IPS-20b (cell line): ENCODE measurements around the gene SAPCD2.

Source experiments
- H3K27ac ChIP-seq: one replicate; pipeline ENCODE4 v1.5.1; 2013; ENCODE audit warnings: low read length
- H3K27me3 ChIP-seq: 2 replicates; pipeline ENCODE4 v1.6.1; 2013; ENCODE audit warnings: mild to moderate bottlenecking, low read length, inconsistent platforms; ENCODE audit not compliant: insufficient read depth
- H3K36me3 ChIP-seq: 2 replicates; pipeline ENCODE4 v1.6.1; 2013; ENCODE audit warnings: low read depth, mild to moderate bottlenecking, inconsistent platforms, low read length, moderate library complexity; ENCODE audit not compliant: insufficient read depth
- H3K4me1 ChIP-seq: 2 replicates; pipeline ENCODE4 v1.6.1; 2013; ENCODE audit warnings: mild to moderate bottlenecking, control low read depth, inconsistent platforms, low read length, moderate library complexity; ENCODE audit not compliant: insufficient read depth
- H3K4me3 ChIP-seq: 2 replicates; pipeline ENCODE4 v1.5.1; 2013; ENCODE audit warnings: mild to moderate bottlenecking, low read length, inconsistent platforms
- H3K9ac ChIP-seq: 2 replicates; pipeline ENCODE4 v1.6.1; 2013; ENCODE audit warnings: low read depth, mild to moderate bottlenecking, inconsistent platforms, low read length, moderate library complexity
- H3K9me3 ChIP-seq: 2 replicates; pipeline ENCODE4 v1.6.1; 2013; ENCODE audit warnings: mild to moderate bottlenecking, low read depth, low read length, inconsistent platforms; ENCODE audit not compliant: insufficient read depth

Gene SAPCD2

DNA sequence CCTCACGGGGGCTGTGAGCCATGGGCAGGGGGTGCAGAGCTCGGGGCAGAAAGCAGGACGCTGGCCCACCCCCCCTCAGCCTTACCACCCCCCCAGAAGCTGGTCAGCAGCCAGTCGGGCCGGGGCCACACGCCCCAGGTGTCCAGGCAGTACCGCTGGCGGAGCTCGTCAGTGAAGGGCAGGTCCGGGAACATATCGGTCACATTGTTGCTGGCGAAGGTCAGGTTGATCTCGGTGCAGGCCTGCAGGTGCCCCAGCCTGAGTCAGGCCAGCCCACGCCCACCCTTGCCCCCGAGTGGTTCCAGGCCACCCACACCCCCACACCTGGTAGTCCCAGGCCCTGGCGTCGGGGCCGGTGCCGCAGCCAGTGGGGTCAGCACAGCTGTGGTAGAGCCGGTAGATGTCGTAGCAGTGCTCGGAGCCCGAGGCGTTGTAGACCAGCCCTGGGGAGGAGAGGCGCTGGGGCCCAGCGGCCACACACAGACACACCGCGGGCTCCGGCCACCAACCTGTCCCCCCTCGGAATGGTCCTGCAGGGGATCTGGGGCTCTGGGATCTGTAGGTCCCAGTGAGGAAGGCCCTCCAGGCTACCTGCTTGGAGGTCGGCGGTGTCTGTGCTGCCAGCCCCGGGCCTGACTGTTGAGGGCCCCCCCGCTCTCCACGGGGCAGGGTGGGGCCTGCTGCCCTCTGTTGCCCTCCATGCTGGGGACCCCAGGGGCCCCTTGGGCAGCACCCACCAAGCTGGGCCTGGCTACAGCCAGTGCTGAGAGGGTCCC, 41.6 kb upstream of the SAPCD2 start:
- peaks cover 42% of the 10 kb centered on the region for H3K27me3 ChIP-seq
- H3K9me3 ChIP-seq, result no peaks in the 10 kb centered on the region
- no peak overlapping the region for H3K4me3 ChIP-seq
- H3K27ac ChIP-seq, result no peak overlapping the region
- H3K4me1 ChIP-seq, result no peaks in the 10 kb centered on the region
- 0 out of 2 replicates have a peak, but pooled peaks cover 3% of the 10 kb centered on the region for H3K36me3 ChIP-seq
- H3K9ac ChIP-seq, result no peak overlapping the region

DNA sequence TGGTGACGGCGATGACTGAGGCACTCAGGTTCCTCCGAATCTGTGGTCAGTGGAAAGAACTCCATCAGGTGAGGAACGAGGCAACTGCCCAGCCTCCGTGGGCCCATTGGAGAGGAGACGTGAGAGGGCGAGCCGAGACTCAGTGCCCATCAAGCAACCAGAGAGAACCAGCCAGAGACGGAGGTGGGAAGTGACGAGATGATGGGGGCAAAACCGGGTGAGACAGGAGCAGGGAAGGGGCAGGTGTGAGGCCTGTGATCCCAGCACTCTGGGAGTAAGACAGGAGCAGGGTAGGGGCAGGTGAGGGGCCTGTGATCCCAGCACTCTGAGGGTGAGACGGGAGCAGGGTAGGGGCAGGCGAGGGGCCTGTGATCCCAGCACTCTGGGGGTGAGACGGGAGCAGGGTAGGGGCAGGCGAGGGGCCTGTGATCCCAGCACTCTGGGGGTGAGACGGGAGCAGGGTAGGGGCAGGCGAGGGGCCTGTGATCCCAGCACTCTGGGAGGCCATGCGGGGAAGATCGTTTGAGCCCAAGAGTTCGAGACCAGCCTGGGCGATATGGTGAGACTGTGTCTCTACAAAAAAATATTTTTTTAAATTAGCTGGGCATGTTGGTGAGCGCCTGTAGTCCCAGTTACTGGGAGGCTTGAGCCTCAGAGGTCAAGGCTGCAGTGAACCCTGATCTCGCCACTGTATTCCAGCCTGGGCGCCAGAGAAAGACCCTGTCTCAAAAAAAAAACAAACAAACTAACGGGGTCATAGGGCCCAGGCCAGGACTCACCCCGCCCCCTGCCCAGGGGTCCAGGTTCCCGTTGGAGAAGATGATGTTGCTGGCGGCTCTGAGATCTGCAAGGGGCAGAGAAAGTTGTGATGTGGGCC, 40.8 kb upstream of the SAPCD2 start:
- Histone ChIP-seq H3K9ac (no peak overlapping the region), H3K4me1 (no peaks in the 10 kb centered on the region), H3K27me3 (peaks cover 35% of the 10 kb centered on the region), H3K9me3 (no peaks in the 10 kb centered on the region), H3K4me3 (no peak overlapping the region), H3K27ac (no peak overlapping the region), H3K36me3 (0 out of 2 replicates have a peak, but pooled peaks cover 3% of the 10 kb centered on the region)

DNA sequence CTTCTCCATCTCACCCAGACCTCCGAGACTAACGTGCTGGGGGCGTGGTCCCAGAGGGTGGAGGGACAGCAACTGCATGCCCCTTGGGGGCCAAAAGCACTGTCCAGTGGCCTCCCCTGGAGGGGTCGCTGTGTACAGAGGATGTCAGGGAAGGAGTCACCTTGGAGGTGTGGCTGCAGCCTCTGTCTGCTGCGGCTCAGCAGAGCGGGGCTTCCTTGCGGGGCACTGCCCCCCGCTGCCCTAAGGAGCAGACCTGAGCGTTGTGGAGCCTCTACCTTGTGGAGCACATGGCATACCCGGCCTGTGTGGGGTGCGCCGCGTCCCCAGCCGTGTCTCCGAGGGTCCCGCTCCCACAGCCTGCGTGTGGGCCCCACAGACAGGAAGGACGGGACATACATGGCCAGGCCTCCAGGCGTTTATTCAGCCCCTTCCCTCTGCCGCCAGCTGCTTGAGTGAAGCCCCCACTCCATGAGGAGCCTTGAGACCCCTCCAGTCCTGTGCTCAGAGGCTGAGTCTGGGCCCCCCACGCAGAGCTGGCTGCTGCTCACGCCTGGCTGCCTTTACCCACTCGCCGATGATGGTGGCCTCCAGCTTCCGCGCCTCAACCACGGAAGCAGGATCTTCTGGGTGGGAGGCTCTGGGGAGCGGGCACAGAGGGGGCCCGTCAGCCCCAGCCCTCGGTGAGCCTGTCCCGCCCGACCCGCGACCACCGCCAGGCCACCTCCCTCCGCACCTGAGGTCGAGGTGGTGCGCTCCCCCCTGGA, 40.0 kb upstream of the SAPCD2 start:
- Histone ChIP-seq H3K27ac (no peak overlapping the region), H3K9ac (no peak overlapping the region; the same call in 1 of the 2 replicates), H3K4me1 (no peaks in the 10 kb centered on the region), H3K4me3 (no peak overlapping the region), H3K9me3 (no peaks in the 10 kb centered on the region), H3K27me3 (peaks cover 27% of the 10 kb centered on the region), H3K36me3 (peaks cover 8% of the 10 kb centered on the region; the same call in 1 of the 2 replicates)

DNA sequence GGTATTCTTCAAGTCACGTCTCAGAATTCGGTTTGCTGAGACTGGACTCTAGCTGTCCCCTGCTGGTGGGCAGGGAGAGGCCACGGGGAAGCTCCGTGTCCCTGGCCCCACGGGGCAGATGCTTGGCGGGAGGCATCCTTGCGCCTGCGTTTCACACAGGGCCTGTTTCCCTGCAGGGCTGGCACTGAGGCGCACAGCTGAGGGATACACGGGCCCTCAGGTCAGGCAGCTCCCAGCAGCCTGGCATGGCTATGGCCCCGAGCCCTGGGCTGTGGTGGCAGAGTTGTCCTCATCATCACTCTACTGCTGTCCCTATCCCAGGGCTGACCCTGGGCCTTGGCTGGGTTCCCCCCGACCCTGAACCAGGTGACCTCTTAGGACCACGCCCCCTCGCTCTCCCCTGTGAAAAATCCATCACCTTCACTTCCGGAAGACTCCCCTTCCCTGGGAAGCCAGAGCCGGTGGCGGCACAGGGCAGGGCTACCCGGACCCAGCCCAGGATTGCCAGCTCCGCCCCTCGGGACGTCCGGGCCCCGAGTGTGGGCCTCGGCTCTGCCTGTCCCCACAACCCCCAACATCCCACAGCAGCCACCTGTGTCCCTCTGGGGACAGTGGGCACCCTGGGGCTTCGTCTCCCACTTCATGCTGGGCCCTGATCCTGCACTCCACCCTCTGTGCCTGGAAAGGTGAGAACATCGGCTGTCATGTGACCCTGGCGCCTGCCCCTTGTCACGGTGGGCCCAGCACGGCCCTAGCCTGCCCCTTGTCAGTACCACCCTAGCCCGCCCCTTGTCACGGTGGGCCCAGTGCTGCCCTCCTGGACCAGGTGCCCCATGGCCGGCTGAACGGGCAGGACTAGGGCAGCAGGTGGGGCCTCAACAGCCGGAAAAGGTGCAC, 39.1 kb upstream of the SAPCD2 start:
- Histone ChIP-seq H3K4me3 (no peak overlapping the region), H3K36me3 (peaks cover 12% of the 10 kb centered on the region; the same call in 1 of the 2 replicates), H3K27me3 (peaks cover 19% of the 10 kb centered on the region), H3K9me3 (no peaks in the 10 kb centered on the region), H3K4me1 (no peaks in the 10 kb centered on the region), H3K27ac (no peak overlapping the region), H3K9ac (no peak overlapping the region)

DNA sequence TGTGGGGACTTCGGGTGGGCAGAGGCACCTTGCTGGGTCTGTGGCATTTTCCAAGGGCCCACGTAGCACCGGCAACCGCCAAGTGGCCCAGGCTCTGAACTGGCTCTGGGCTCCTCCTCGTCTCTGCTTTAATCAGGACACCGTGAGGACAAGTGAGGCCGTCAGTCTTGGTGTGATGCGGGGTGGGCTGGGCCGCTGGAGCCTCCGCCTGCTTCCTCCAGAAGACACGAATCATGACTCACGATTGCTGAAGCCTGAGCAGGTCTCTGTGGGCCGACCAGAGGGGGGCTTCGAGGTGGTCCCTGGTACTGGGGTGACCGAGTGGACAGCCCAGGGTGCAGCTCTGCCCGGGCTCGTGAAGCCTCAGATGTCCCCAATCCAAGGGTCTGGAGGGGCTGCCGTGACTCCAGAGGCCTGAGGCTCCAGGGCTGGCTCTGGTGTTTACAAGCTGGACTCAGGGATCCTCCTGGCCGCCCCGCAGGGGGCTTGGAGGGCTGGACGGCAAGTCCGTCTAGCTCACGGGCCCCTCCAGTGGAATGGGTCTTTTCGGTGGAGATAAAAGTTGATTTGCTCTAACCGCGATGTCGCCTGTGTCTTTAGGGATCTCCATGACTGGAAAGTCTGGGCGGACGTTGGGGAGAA, 38.4 kb upstream of the SAPCD2 start:
- H3K36me3 ChIP-seq, result peaks cover 16% of the 10 kb centered on the region
- H3K9me3 ChIP-seq, result peaks cover 1% of the 10 kb centered on the region; the same call in 1 of the 2 replicates
- H3K9ac ChIP-seq, result no peak overlapping the region
- no peak overlapping the region for H3K27ac ChIP-seq
- no peaks in the 10 kb centered on the region for H3K4me1 ChIP-seq
- H3K4me3 ChIP-seq, result no peak overlapping the region
- peaks cover 13% of the 10 kb centered on the region for H3K27me3 ChIP-seq

DNA sequence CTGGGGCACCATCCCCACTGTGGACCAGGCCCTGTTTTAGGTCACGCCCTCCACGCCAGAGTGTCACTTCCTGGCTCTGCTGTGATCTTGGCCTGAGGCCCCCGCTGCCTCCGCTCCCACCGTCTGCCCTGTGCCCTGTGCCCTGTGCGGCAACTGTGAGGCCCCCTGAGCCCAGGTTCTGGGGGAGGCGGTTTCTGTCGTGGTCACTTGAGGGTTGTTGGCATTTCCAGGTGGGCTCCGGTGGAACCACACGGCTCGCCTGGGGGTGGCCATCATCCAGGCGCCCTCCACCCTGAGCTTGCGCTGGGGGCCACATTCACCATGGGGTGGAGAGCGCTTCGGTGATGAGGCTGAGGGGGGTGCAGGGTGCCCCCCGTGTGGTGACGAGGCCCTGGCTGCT, 37.6 kb upstream of the SAPCD2 start:
- Histone ChIP-seq H3K9me3 (peaks cover 9% of the 10 kb centered on the region; the same call in 1 of the 2 replicates), H3K36me3 (peaks cover 23% of the 10 kb centered on the region), H3K4me1 (no peaks in the 10 kb centered on the region), H3K4me3 (no peak overlapping the region), H3K9ac (no peak overlapping the region), H3K27me3 (peaks cover 5% of the 10 kb centered on the region), H3K27ac (no peak overlapping the region)

DNA sequence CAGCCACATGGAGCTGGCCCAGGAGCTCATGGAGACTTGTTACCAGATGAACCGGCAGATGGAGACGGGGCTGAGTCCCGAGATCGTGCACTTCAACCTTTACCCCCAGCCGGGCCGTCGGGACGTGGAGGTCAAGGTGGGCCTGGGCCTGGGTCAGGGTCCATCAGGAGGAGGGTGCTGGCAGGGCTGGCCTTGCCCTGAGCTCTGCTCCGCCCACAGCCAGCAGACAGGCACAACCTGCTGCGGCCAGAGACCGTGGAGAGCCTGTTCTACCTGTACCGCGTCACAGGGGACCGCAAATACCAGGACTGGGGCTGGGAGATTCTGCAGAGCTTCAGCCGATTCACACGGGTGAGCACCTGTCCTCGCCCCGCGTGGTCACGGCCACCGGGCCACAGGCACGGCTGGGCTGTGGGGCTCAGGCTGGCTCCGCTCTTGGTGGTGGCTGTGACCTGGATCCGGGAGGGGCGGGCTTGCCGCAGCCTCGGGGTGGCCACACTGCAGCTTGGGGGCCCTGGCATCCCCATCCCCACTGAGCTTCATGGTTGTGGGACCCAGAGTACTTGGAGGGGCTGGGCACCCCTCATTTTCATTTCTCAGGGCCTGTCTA, 37.1 kb upstream of the SAPCD2 start:
- no peaks in the 10 kb centered on the region for H3K27me3 ChIP-seq
- H3K4me1 ChIP-seq, result no peaks in the 10 kb centered on the region
- H3K4me3 ChIP-seq, result no peak overlapping the region
- H3K36me3 ChIP-seq, result peaks cover 29% of the 10 kb centered on the region
- no peak overlapping the region for H3K27ac ChIP-seq
- H3K9ac ChIP-seq, result no peak overlapping the region
- H3K9me3 ChIP-seq, result peaks cover 14% of the 10 kb centered on the region; the same call in 1 of the 2 replicates

DNA sequence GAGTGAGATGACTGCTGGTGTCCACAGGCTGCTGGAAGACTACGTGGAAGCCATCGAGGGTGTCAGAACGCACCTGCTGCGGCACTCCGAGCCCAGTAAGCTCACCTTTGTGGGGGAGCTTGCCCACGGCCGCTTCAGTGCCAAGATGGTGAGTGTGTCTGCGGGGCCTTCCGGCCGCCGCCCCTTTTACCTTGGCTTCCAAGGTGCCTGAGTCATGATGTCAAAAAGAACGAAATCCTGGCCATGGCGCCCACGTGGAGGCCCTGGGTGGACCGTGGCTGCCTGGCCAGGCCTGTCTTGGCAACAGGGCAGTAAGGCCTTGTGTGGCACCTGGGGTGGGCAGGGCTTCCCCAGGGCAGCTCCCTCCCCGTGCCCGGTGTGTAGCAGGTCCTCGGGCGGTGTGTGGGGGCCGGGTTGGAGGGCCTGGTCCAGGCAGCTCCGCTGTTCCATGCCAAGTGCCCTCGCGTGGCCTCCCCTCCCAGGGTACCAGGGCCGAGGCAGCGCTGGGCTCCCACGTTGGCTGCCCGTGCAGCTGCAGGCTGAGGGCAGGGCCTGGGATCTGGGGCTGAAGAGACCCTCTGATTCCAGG, 36.4 kb upstream of the SAPCD2 start:
- Histone ChIP-seq H3K27me3 (no peaks in the 10 kb centered on the region), H3K4me1 (no peaks in the 10 kb centered on the region), H3K27ac (no peak overlapping the region), H3K36me3 (peaks cover 35% of the 10 kb centered on the region), H3K9ac (no peak overlapping the region), H3K4me3 (no peak overlapping the region), H3K9me3 (peaks cover 21% of the 10 kb centered on the region; the same call in 1 of the 2 replicates)

DNA sequence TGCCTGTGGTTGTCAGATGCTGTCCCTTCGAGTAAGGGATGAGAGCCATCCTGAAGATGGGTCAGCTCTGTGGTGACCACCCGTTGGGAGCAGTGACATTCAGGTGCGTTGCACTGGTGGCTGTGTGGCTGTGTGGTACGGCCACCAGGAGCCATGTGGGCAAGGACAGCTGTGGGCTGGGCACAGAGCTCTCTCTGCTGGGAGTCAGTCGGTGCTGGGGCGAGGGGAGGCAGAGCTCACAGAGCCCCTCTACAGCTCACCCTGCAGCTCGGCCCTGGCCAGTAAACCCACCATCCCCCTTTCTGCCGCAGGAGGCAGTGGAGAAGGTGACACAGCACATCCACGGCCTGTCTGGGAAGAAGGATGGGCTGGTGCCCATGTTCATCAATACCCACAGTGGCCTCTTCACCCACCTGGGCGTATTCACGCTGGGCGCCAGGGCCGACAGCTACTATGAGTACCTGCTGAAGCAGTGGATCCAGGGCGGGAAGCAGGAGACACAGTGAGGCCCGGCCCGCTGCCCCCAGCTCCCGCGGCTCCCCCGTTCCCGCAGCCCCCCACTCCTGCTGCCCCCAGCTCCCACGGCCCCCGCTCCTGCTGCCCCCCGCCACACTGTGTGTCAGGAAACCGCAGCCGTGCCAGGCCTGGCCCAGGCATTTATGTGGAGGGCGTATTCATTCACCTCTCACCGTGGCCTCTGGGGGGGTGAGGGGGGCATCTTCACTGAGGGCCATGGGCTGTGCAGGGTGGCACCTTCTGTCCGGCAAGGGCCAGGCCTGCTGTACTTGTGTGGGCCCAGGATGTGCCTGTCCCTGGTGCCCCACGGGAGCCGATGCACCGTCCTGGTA, 35.7 kb upstream of the SAPCD2 start:
- Histone ChIP-seq H3K4me3 (no peak overlapping the region), H3K9ac (no peak overlapping the region), H3K36me3 (peaks cover 43% of the 10 kb centered on the region), H3K9me3 (peaks cover 27% of the 10 kb centered on the region; the same call in 1 of the 2 replicates), H3K27ac (no peak overlapping the region), H3K27me3 (no peaks in the 10 kb centered on the region), H3K4me1 (no peaks in the 10 kb centered on the region)
